Endothelial cell of umbilical vein (primary cell): Measurements from ENCODE around the gene SLC13A5.

Source experiments
- FOS ChIP-seq: IDR thresholded peaks from 2 replicates; pipeline ENCODE4 v1.6.1; 2011; ENCODE audit warnings: mild to moderate bottlenecking, low read length, moderate library complexity, borderline replicate concordance; ENCODE audit not compliant: insufficient read depth
- JUN ChIP-seq: IDR thresholded peaks from 2 replicates; pipeline ENCODE4 v1.6.1; 2011; ENCODE audit warnings: borderline replicate concordance, low read depth; ENCODE audit not compliant: insufficient read length, insufficient read depth
- MYC ChIP-seq: IDR thresholded peaks from one replicate; pipeline ENCODE4 v1.6.1; 2011; ENCODE audit warnings: mild to moderate bottlenecking, low read depth, low read length
- POLR2AphosphoS5 ChIP-seq: IDR thresholded peaks from 2 replicates; pipeline ENCODE4 v1.6.1; 2012; ENCODE audit warnings: low read depth, mild to moderate bottlenecking, control low read depth, low read length, moderate library complexity; ENCODE audit not compliant: insufficient read depth
- TF ChIP-seq, protein P1 (sequence below), 2 donors: IDR thresholded peaks; 1 replicate in 1 of 2; 2 replicates in 1 of 2; pipeline ENCODE4 v1.5.1; 2011; ENCODE audit warnings: low read length in 2 of 2, mild to moderate bottlenecking in 2 of 2, moderate library complexity in 2 of 2, control low read depth in 1 of 2, inconsistent platforms in 1 of 2, low read depth in 1 of 2; ENCODE audit not compliant: insufficient read depth in 1 of 2; ENCODE audit errors: extremely low read depth in 1 of 2

DNA sequence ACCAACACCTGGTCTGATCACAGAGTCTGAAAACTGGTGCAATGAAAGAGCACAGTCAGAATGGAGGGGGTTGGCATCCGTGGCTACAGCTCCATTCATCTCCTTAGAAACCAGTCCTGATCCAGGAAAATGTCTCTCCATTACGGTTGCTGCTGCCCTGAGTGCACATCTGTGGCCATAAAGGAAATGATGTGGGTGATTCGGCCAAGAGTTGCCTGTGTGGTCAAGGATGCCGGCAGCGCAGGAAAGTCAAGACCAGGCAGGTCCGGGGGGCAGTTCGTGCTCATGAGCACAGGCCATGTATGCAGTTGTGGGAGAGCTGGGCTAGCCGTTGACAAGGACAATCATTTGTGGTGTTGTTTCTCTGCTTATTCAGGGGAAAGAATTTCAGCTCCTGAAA lies 48.6 kb upstream of the SLC13A5 start:
- TF ChIP-seq MYC (no peak), FOS (no peak), POLR2AphosphoS5 (no peak), JUN (no peak)
- TF ChIP-seq, protein P1, sequence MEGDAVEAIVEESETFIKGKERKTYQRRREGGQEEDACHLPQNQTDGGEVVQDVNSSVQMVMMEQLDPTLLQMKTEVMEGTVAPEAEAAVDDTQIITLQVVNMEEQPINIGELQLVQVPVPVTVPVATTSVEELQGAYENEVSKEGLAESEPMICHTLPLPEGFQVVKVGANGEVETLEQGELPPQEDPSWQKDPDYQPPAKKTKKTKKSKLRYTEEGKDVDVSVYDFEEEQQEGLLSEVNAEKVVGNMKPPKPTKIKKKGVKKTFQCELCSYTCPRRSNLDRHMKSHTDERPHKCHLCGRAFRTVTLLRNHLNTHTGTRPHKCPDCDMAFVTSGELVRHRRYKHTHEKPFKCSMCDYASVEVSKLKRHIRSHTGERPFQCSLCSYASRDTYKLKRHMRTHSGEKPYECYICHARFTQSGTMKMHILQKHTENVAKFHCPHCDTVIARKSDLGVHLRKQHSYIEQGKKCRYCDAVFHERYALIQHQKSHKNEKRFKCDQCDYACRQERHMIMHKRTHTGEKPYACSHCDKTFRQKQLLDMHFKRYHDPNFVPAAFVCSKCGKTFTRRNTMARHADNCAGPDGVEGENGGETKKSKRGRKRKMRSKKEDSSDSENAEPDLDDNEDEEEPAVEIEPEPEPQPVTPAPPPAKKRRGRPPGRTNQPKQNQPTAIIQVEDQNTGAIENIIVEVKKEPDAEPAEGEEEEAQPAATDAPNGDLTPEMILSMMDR (IDR thresholded peaks at IDR 0.05; ENCODE audit: extremely low read depth in 1 of 2, insufficient read depth in 1 of 2, low read depth in 1 of 2, low read length in 2 of 2) = no peak
